Forelimb muscle (tissue), 1 donor: Measurements from ENCODE around the gene CRABP2. TPM values are rescaled to one million over a fixed set of nuclear protein-coding genes. Genes with fewer than 3 reads are reported as not detected.

ENCODE experiments used
- DNase-seq: peaks from one replicate; pipeline ENCODE4 v3.0.0-alpha.2; 2013; ENCODE audit warnings: low read depth
- polyA plus RNA-seq: library from polyadenylated mRNA; unstranded; fragments of 120-200 nt; gene quantifications from one replicate; pipeline ENCODE4 v1.2.1, GENCODE V29; 2013; ENCODE audit not compliant: insufficient read length

The CRABP2 gene
- polyA plus RNA-seq, 1 donor, result 349 TPM

- DNase-seq, result no peak
Measured at GRCh38 chr1:156691191-156691590, 14.2 kb downstream of the CRABP2 start.

GRCh38 chr1:156690675-156691036, 14.7 kb downstream of the CRABP2 start:
- DNase-seq, result no peak

GRCh38 chr1:156689953-156690674, 15.3 kb downstream of the CRABP2 start:
- no peak for DNase-seq

GRCh38 chr1:156689035-156689952, 16.1 kb downstream of the CRABP2 start:
- no peak for DNase-seq

DNA sequence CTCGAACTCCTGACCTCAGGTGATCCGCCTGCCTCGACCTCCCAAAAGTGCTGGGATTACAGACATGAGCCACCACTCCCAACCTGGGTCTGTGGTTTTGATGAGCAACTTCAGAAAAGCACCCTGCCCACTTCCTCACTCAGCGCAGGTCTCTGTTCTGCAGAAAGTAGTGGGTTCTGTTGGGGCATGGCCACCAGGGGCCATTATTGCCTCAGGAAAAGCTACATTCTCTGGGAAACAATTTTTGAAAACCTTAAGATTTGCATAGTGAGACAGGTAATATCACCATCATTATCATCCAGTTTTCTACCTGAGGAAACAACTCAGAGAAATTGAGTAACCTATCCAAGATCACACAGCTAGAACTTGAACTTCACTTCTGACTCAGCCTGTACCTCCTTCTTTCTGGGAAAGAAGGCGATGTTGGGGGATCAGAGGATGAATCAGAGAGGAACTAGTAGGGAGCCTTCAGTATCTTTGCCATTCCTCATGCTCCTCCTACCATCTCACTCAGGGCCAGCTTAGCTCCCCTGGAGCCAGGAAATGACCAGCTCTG, 21.1 kb downstream of the CRABP2 start:
- no peak for DNase-seq

DNA sequence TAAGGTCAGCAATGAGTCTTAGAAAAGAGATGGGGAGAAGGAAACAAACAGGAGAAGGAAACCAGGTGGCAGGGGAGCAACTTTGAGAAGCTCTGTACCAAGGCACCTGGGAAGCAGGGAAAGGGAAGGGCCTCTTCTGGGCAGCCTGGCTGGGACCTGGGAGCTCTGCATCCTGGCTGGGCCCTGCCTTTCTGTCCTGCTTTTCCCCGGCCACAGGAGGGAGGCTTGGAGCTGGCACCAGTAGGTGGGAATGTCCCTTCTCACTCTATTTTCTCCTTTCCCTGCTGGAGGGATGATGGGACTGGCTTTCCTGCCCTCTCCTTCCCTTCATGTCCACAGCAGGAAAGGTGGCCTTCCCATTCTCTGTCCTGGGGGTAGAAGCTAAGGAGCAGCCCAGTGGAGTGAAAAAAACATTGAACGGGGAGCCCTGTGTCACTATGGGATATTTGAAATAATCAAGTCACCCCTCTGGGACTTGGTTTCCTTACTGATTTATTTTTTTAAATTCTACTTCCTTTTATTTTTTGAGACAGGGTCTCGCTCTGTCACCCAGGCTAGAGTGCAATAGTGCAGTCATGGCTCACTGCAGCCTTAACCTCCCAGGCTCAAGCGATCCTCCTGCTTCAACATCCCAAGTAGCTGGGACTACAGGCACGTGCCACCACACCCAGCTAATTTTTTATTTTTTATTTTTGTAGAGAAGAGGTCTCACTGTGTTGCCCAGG, 23.1 kb downstream of the CRABP2 start:
- DNase-seq, result no peak

- DNase-seq, result no peak
Measured at GRCh38 chr1:156681196-156681960, 24.0 kb downstream of the CRABP2 start.

DNA sequence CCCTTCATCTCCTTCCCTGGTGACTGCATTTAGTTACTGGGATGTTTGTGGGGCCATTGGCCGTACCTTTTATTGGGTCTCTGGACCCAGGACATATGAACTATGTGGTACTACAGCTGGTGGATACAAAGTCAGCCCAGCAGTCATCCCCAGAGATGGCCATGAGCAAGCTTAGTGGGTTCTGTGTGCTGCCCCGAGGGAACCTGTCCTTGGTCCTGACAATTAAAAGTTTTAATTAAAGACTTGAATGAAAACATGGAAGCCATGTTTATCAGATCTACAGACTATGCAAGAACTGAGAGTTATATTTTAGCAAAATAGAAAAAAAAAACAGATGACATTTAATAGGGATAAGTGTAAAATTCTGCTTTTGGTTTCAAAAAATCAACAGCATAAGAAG, 25.3 kb downstream of the CRABP2 start:
- no peak for DNase-seq

- no peak for DNase-seq
Measured at GRCh38 chr1:156677616-156678596, 27.5 kb downstream of the CRABP2 start.

GRCh38 chr1:156676820-156677615, 28.4 kb downstream of the CRABP2 start, which contains the start of gene NES:
Gene NES (minus strand): TSS chr1:156677407. CDS start chr1:156677264, 143 bp downstream.
- DNase-seq, result no peak

DNA sequence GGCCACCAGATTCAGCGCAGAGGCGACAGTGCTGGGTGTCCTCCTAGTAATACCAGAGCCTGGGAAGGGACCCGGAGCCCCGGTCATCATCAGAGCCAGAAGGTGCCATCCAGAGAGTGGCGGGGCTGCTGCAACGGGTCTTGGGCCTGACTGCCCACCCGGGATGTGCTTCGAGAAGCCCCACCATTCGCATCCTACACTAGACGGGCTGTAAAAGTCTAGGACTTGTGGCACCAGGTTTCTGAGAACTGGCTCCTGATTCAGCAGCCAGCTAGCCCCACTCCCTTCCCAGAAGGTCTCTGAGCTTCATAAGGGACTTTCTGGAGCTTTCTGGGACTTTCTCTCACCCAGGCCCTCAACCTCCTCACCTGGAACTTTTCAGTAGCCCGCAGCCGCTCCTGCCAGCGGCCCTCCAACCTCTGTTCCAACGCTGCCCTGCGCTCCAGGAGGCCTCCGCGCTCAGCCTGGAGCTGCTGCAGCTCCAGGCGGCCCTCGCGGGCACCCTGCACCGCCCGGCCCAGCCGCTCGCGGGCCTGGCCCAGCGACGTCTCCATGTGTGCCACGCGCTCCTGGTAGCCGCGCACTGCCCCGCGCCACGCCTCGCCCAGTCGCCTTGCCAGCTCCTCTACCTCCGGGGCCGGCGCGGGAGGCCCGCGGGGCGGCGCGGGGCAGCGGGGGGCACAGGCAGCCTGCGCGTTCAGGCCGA, 29.1 kb downstream of the CRABP2 start:
- DNase-seq, result no peak

- DNase-seq, result no peak
Measured at GRCh38 chr1:156675210-156676113, 29.9 kb downstream of the CRABP2 start.

- no peak for DNase-seq
Measured at GRCh38 chr1:156673387-156674121, 31.8 kb downstream of the CRABP2 start.

DNA sequence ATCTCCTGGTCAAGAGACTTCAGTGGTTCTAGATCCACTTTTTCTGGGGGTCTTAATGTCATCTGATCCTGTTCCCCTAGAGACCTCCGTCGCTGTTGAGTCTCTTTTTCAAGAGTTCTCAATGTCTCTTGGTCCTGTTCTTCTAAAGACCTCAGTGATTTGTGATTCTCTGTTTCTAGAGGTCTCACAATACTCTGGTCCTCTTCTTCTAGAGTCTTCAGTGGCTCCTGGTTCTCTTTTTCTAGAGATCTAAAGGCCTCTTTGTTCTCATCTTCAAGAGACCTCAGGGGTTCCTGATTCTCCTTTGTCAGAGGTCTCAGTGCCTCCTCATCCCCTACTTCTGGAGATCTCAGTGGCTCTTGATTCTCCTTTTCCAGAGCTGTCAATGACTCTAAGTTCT, 33.6 kb downstream of the CRABP2 start:
- DNase-seq, result no peak

- no peak for DNase-seq
Measured at GRCh38 chr1:156670791-156671190, 34.6 kb downstream of the CRABP2 start.

DNA sequence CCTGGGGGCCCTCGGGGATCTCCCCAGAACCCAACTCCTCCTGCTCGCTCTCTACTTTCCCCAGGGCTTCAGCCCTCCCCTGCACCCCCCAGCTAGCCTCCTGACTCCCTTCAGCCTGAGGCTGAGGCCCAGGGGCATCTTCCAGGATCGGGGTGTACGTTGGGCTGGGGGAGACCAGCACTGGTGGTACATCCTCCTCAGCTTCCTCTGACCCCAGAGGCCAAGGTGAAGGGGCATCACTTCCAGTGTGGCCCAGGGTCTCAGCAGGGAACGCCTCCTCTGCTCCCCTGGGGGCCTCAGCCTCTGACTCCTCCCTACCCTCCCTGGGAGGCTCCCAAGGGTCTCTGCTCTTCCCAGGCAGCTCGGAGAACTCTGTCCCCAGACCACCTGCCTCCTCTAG, 35.0 kb downstream of the CRABP2 start:
- no peak for DNase-seq

DNA sequence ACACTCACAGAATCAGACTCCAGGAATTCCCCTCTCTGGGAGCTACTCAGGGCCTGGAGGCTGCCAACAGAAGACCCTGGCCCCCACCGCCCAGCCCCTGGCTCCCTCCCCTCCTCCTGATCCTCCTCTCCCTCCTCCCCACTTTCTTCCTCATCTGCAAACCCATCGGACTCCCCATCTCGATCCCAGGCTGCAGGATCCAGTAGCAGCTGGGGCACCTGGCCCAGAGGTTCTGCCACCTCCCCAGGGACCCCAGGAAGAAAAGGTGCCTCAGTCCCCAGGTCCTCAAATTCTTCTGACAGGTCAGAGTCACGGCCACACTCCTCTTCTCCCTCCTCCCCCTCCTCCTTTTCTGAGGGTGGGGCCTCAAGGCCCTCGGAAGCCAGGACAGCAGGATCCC, 35.6 kb downstream of the CRABP2 start:
- no peak for DNase-seq
